Endothelial cell of umbilical vein (primary cell): ENCODE results near the gene TOMM7. TPM values are rescaled to one million over a fixed set of nuclear protein-coding genes. Genes with fewer than 3 reads are reported as not detected.

Experiments
- BruUV-seq: library from RNA; stranded (reverse); fragments of 400-500 nt; replicated peaks from 2 replicates; lab custom pipeline; 2021; lab: Mats Ljungman, UMichigan
- CTCF ChIA-PET: fragments of 300-600, 350-600 bp; sonication (Branson Sonifier 250); formaldehyde crosslinking; loops from one replicate; lab custom pipeline; 2021; ENCODE audit warnings: antibody characterized with exemption, inconsistent platforms; lab: Charles Lee
- POLR2A ChIA-PET: fragments of 300-600, 350-600 bp; sonication (Branson Sonifier 250); formaldehyde crosslinking; loops from one replicate; lab custom pipeline; 2021; ENCODE audit warnings: antibody characterized with exemption, inconsistent platforms; lab: Charles Lee
- DNase-seq: peaks from one replicate; pipeline ENCODE4 v3.0.0-alpha.2; 2011; ENCODE audit warnings: low read depth, low spot score
- FAIRE-seq: peaks from 2 replicates; lab custom pipeline; 2011; peaks lifted over from hg19 to GRCh38; lab: Jason Lieb, UNC
- H2AFZ ChIP-seq: 2 replicates; pipeline ENCODE4 v1.6.0; 2012; ENCODE audit warnings: low read depth, low read length, control low read depth, inconsistent platforms
- H3K27ac ChIP-seq: 2 replicates; pipeline ENCODE4 v1.5.1; 2011; ENCODE audit warnings: low read depth, mild to moderate bottlenecking, control low read depth, low read length, moderate library complexity; ENCODE audit not compliant: insufficient read depth
- H3K27me3 ChIP-seq, 2 experiments: 2 replicates each; pipeline versions ENCODE4 v1.6.0 to v1.6.1; 2011; ENCODE audit warnings: low read length in 2 of 2, mixed read lengths in 1 of 2; ENCODE audit not compliant: control insufficient read depth in 2 of 2, insufficient read depth in 2 of 2
- H3K36me3 ChIP-seq, 2 experiments: 2 replicates in 1 of 2; 3 replicates in 1 of 2; pipeline ENCODE4 v1.5.1; 2011; ENCODE audit warnings: low read length in 2 of 2, mild to moderate bottlenecking in 1 of 2, moderate library complexity in 1 of 2; ENCODE audit not compliant: control insufficient read depth in 2 of 2, insufficient read depth in 2 of 2; ENCODE audit errors: extremely low read depth in 1 of 2
- H3K4me1 ChIP-seq: 3 replicates; pipeline ENCODE4 v1.5.1; 2011; ENCODE audit warnings: mild to moderate bottlenecking, low read length; ENCODE audit not compliant: control insufficient read depth, insufficient read depth; ENCODE audit errors: extremely low read depth
- H3K4me2 ChIP-seq: 2 replicates; pipeline ENCODE4 v1.6.1; 2011; ENCODE audit warnings: low read length, control low read depth, mixed read lengths; ENCODE audit not compliant: insufficient read depth
- H3K4me3 ChIP-seq, 3 experiments: fragments of 200-600 bp in 1 of 3; sonication (generic), shearing (Covaris generic) in 1 of 3; replicated peaks in 1 of 3; 2 replicates each; pipeline ENCODE4 v1.5.1; 2011 to 2016; ENCODE audit warnings: control low read depth in 3 of 3, low read length in 3 of 3, mild to moderate bottlenecking in 2 of 3, inconsistent platforms in 1 of 3, low read depth in 1 of 3, moderate library complexity in 1 of 3; ENCODE audit not compliant: insufficient read depth in 1 of 3
- H3K79me2 ChIP-seq: 2 replicates; pipeline ENCODE4 v1.6.0; 2012; ENCODE audit warnings: low read length, inconsistent platforms; ENCODE audit not compliant: control insufficient read depth, insufficient read depth
- H3K9ac ChIP-seq: replicated peaks from 2 replicates; pipeline ENCODE3; 2011; ENCODE audit warnings: low read length, control low read depth; ENCODE audit not compliant: insufficient read depth; ENCODE audit errors: extremely low read depth
- H3K9me1 ChIP-seq: replicated peaks from 3 replicates; pipeline ENCODE4 v1.6.0; 2011; ENCODE audit warnings: mild to moderate bottlenecking, low read length; ENCODE audit not compliant: control insufficient read depth, insufficient read depth; ENCODE audit errors: extremely low read depth
- H3K9me3 ChIP-seq: replicated peaks from 2 replicates; pipeline ENCODE4 v1.5.1; 2012; ENCODE audit warnings: low read length, inconsistent platforms; ENCODE audit not compliant: control insufficient read depth, insufficient read depth
- H4K20me1 ChIP-seq: replicated peaks from 2 replicates; pipeline ENCODE3; 2011; ENCODE audit warnings: mild to moderate bottlenecking, low read length; ENCODE audit not compliant: control insufficient read depth, insufficient read depth; ENCODE audit errors: extremely low read depth
- EZH2 ChIP-seq: IDR thresholded peaks from 2 replicates; pipeline ENCODE4 v1.6.1; 2012; ENCODE audit warnings: borderline replicate concordance, low read depth, mild to moderate bottlenecking, moderate library complexity, low read length, inconsistent platforms; ENCODE audit not compliant: severe bottlenecking
- FOS ChIP-seq: IDR thresholded peaks from 2 replicates; pipeline ENCODE4 v1.6.1; 2011; ENCODE audit warnings: mild to moderate bottlenecking, low read length, moderate library complexity, borderline replicate concordance; ENCODE audit not compliant: insufficient read depth
- GATA2 ChIP-seq: IDR thresholded peaks from 2 replicates; pipeline ENCODE4 v1.7.0; 2011; ENCODE audit warnings: low read depth, mild to moderate bottlenecking, moderate library complexity, mixed read lengths, low read length; ENCODE audit not compliant: insufficient read length, insufficient read depth
- JUN ChIP-seq: IDR thresholded peaks from 2 replicates; pipeline ENCODE4 v1.6.1; 2011; ENCODE audit warnings: borderline replicate concordance, low read depth; ENCODE audit not compliant: insufficient read length, insufficient read depth
- MAX ChIP-seq: IDR thresholded peaks from 2 replicates; pipeline ENCODE4 v1.6.1; 2011; ENCODE audit not compliant: insufficient read depth, insufficient read length
- MYC ChIP-seq: IDR thresholded peaks from one replicate; pipeline ENCODE4 v1.6.1; 2011; ENCODE audit warnings: mild to moderate bottlenecking, low read depth, low read length
- POLR2A ChIP-seq: IDR thresholded peaks from 2 replicates; pipeline ENCODE4 v1.6.1; 2012; ENCODE audit warnings: low read depth, mild to moderate bottlenecking, control low read depth, low read length
- POLR2AphosphoS5 ChIP-seq: IDR thresholded peaks from 2 replicates; pipeline ENCODE4 v1.6.1; 2012; ENCODE audit warnings: low read depth, mild to moderate bottlenecking, control low read depth, low read length, moderate library complexity; ENCODE audit not compliant: insufficient read depth
- dilution Hi-C: fragments of 300-500 bp; cut with MboI; formaldehyde crosslinking; loops from one replicate; pipeline ENCODE4 v1.15.0; 2019; ENCODE audit warnings: low sequenced_read_pairs; ENCODE audit not compliant: extremely low pct_ligation_motif_present
- intact Hi-C: fragments of 100-400 bp; cut with micrococcal nuclease; formaldehyde crosslinking; loops from one replicate; pipeline ENCODE4 v1.10.0; 2022
- polyA plus RNA-seq, 4 experiments: library from polyadenylated mRNA; depleted of rRNA in 3 of 4; stranded (reverse) in 3 of 4; unstranded in 1 of 4; fragments of >200 nt; gene quantifications; 2 replicates each; pipeline versions ENCODE4 v1.2.1 to v1.2.3, GENCODE V29; 2011 to 2012; ENCODE audit warnings: missing spikeins in 1 of 4
- total RNA-seq: library from RNA; stranded (reverse); gene quantifications from 2 replicates; pipeline ENCODE4 v1.2.3, GENCODE V29; 2021
- TF ChIP-seq, protein P1 (sequence below), 2 donors: IDR thresholded peaks; 1 replicate in 1 of 2; 2 replicates in 1 of 2; pipeline ENCODE4 v1.5.1; 2011; ENCODE audit warnings: low read length in 2 of 2, mild to moderate bottlenecking in 2 of 2, moderate library complexity in 2 of 2, control low read depth in 1 of 2, inconsistent platforms in 1 of 2, low read depth in 1 of 2; ENCODE audit not compliant: insufficient read depth in 1 of 2; ENCODE audit errors: extremely low read depth in 1 of 2

The TOMM7 gene
- total and polyA plus RNA-seq, 2 donors (not counting 3 experiments of a cell fraction or from before 2014, with no cell fraction given): 185 to 528 TPM

GRCh38 chr7:22806752-22807151, 15.9 kb downstream of the TOMM7 start:
- ChIA-PET POLR2A (no interaction called here), CTCF (interaction anchor here (1.7 kb wide), 1 partner anchor 24 kb away, joined by 6 read pairs; no protein-coding TSS in a partner anchor)
- Histone ChIP-seq H3K4me1 (no peaks in the 10 kb centered on the region), H3K36me3 (no peaks in the 10 kb centered on the region), H2AFZ (no peak overlapping the region), H3K4me2 (no peak overlapping the region), H3K79me2 (no peaks in the 10 kb centered on the region), H3K27me3 (no peaks in the 10 kb centered on the region), H4K20me1 (no peaks in the 10 kb centered on the region), H3K9me1 (no peaks in the 10 kb centered on the region), H3K9ac (no peak overlapping the region), H3K9me3 (no peaks in the 10 kb centered on the region), H3K4me3 (no peak overlapping the region), H3K27ac (no peak overlapping the region)
- DNase-seq (no peak), FAIRE-seq (no peak)
- dilution Hi-C loops (no loop called here), intact Hi-C loops (no loop called here)
- TF ChIP-seq GATA2 (no peak), POLR2A (no peak), POLR2AphosphoS5 (no peak), MAX (no peak), JUN (no peak), EZH2 (no peak), MYC (no peak), FOS (no peak)
- TF ChIP-seq, protein P1, sequence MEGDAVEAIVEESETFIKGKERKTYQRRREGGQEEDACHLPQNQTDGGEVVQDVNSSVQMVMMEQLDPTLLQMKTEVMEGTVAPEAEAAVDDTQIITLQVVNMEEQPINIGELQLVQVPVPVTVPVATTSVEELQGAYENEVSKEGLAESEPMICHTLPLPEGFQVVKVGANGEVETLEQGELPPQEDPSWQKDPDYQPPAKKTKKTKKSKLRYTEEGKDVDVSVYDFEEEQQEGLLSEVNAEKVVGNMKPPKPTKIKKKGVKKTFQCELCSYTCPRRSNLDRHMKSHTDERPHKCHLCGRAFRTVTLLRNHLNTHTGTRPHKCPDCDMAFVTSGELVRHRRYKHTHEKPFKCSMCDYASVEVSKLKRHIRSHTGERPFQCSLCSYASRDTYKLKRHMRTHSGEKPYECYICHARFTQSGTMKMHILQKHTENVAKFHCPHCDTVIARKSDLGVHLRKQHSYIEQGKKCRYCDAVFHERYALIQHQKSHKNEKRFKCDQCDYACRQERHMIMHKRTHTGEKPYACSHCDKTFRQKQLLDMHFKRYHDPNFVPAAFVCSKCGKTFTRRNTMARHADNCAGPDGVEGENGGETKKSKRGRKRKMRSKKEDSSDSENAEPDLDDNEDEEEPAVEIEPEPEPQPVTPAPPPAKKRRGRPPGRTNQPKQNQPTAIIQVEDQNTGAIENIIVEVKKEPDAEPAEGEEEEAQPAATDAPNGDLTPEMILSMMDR (IDR thresholded peaks at IDR 0.05; ENCODE audit: extremely low read depth in 1 of 2, insufficient read depth in 1 of 2, low read depth in 1 of 2, low read length in 2 of 2): no peak
- no TSS peak for BruUV-seq
